ENCODE data around the gene COL6A2.
A peak's percentile ranks its signal among the peaks of the same experiment; 100 is the strongest.

The COL6A2 gene

GRCh38 chr21:46092811-46093667 lies 4.9 kb upstream of the COL6A2 start:
- no peaks in the 10 kb centered on the region for H3K9me3 ChIP-seq (ENCODE audit: low read length)
- H3K4me3 ChIP-seq (ENCODE audit: low read depth in 1 of 2, low read length in 2 of 2), result no peak overlapping the region
- no peaks in the 10 kb centered on the region for H3K36me3 ChIP-seq (ENCODE audit: insufficient read depth, low read length)
- peak overlapping the region; percentile 12 for H3K9ac ChIP-seq (ENCODE audit: low read length)
- H3K27me3 ChIP-seq (ENCODE audit: control insufficient read depth in 1 of 2, insufficient read depth in 2 of 2, low read length in 2 of 2), result no peaks in the 10 kb centered on the region
- peak overlapping the region; percentile 93 for H3K27ac ChIP-seq (ENCODE audit: low read depth, low read length)
- H3K4me1 ChIP-seq (ENCODE audit: insufficient read depth, low read length), result peaks cover 65% of the 10 kb centered on the region

- peak overlapping the region; percentile 93 for H3K27ac ChIP-seq (ENCODE audit: low read depth, low read length)
- peak overlapping the region; percentile 12 for H3K9ac ChIP-seq (ENCODE audit: low read length)
Observed at GRCh38 chr21:46093668-46094400, 4.1 kb upstream of the COL6A2 start.

DNA sequence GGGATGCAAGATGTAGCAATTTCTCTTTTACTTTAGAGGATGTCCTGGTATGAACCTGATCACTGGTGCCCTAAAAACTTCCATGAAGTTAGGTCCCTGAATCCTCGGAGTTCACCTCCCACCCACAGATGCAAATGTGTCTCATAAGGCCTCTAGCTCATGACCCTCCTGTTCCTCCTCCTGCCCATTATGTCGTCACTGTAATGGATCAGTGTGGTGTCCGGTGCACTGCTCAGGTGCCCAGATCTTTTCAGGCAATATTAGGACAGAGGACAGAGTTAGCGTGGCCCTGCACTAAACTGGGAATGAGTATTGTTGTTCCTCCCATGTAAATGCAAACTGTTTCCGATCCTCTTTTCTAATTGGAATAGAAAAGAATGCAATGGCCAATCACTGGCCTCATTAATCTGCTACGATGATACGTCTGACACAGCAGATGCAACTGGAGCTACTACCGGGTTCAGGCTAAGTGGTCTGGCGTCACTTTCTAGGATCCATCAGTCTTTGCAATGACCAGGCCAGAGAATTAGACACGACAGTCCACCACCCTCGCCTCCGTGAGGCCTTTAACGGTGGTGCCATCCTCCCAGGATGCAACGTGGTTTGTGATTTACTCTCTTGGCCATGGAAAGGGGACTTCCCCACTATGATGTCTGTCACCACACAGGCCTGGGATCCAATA lies 3.4 kb upstream of the COL6A2 start:
- Histone ChIP-seq H3K27ac (ENCODE audit: low read depth, low read length) (peak overlapping the region; percentile 93), H3K4me1 (ENCODE audit: insufficient read depth, low read length) (peaks cover 61% of the 10 kb centered on the region), H3K9me3 (ENCODE audit: low read length) (no peaks in the 10 kb centered on the region), H3K27me3 (ENCODE audit: control insufficient read depth in 1 of 2, insufficient read depth in 2 of 2, low read length in 2 of 2) (no peaks in the 10 kb centered on the region), H3K36me3 (ENCODE audit: insufficient read depth, low read length) (no peaks in the 10 kb centered on the region), H3K9ac (ENCODE audit: low read length) (peak overlapping the region; percentile 13), H3K4me3 (ENCODE audit: low read depth in 1 of 2, low read length in 2 of 2) (no peak overlapping the region)

More at GRCh38 chr21:46093668-46094400, 4.1 kb upstream of the COL6A2 start:
- Histone ChIP-seq H3K27me3 (ENCODE audit: control insufficient read depth in 1 of 2, insufficient read depth in 2 of 2, low read length in 2 of 2) (no peaks in the 10 kb centered on the region), H3K4me1 (ENCODE audit: insufficient read depth, low read length) (peaks cover 65% of the 10 kb centered on the region), H3K36me3 (ENCODE audit: insufficient read depth, low read length) (no peaks in the 10 kb centered on the region), H3K4me3 (ENCODE audit: low read depth in 1 of 2, low read length in 2 of 2) (peak overlapping the region in 1 of 2 donors; percentile 8), H3K9me3 (ENCODE audit: low read length) (no peaks in the 10 kb centered on the region)

- Histone ChIP-seq H3K9me3 (ENCODE audit: low read length) (no peaks in the 10 kb centered on the region), H3K36me3 (ENCODE audit: insufficient read depth, low read length) (no peaks in the 10 kb centered on the region), H3K27ac (ENCODE audit: low read depth, low read length) (peak overlapping the region; percentile 93), H3K9ac (ENCODE audit: low read length) (peak overlapping the region; percentile 13), H3K4me3 (ENCODE audit: low read depth in 1 of 2, low read length in 2 of 2) (no peak overlapping the region), H3K27me3 (ENCODE audit: control insufficient read depth in 1 of 2, insufficient read depth in 2 of 2, low read length in 2 of 2) (no peaks in the 10 kb centered on the region), H3K4me1 (ENCODE audit: insufficient read depth, low read length) (peaks cover 60% of the 10 kb centered on the region)
Observed at GRCh38 chr21:46095083-46095719, 2.7 kb upstream of the COL6A2 start.

- peak overlapping the region; percentile 93 for H3K27ac ChIP-seq (ENCODE audit: low read depth, low read length)
- no peaks in the 10 kb centered on the region for H3K27me3 ChIP-seq (ENCODE audit: control insufficient read depth in 1 of 2, insufficient read depth in 2 of 2, low read length in 2 of 2)
- H3K9me3 ChIP-seq (ENCODE audit: low read length), result no peaks in the 10 kb centered on the region
Observed at GRCh38 chr21:46095814-46096595, 1.9 kb upstream of the COL6A2 start.

DNA sequence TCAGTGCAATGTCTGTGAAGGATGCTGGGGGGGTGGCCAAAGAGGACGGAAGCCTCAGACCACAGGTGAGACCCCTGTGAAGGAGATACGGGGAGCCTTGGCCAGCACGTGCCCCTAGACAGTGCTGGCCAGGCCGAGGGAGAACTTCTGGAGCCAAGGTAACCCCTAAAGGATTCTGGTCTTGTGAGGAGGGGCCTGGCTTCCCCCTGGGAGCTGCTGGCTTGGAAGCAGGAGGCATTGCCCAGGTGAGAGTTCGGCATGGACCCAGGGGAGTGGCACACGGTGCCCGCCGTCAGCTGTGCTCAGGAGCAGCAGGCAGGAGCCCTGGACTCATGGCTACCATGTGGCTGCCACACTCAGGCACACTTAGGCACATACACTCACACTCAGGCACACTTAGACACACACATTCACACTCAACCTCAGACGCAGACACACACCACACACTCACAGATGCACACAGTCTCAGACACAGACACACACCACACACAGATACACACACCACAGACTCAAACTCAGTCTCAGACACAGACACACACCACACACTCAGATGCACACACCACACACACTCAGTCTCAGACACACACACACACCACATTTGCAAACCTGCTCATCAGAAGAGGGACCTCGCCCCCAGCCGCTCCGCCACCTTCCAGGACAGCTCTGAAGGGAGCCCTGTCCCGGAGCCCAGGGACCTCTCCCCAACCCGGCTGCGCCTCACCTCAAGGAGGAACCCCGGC lies 1.1 kb upstream of the COL6A2 start:
- H3K36me3 ChIP-seq (ENCODE audit: insufficient read depth, low read length), result peaks cover 3% of the 10 kb centered on the region
- H3K4me1 ChIP-seq (ENCODE audit: insufficient read depth, low read length), result peaks cover 67% of the 10 kb centered on the region
- H3K9ac ChIP-seq (ENCODE audit: low read length), result peak overlapping the region; percentile 78
- peak overlapping the region; percentile 42 to 64 for H3K4me3 ChIP-seq (ENCODE audit: low read depth in 1 of 2, low read length in 2 of 2)
- H3K27me3 ChIP-seq (ENCODE audit: control insufficient read depth in 1 of 2, insufficient read depth in 2 of 2, low read length in 2 of 2), result no peaks in the 10 kb centered on the region
- H3K9me3 ChIP-seq (ENCODE audit: low read length), result no peaks in the 10 kb centered on the region
- H3K27ac ChIP-seq (ENCODE audit: low read depth, low read length), result peak overlapping the region; percentile 93

More at GRCh38 chr21:46095814-46096595, 1.9 kb upstream of the COL6A2 start:
- Histone ChIP-seq H3K9ac (ENCODE audit: low read length) (no peak overlapping the region), H3K4me1 (ENCODE audit: insufficient read depth, low read length) (peaks cover 67% of the 10 kb centered on the region), H3K4me3 (ENCODE audit: low read depth in 1 of 2, low read length in 2 of 2) (peak overlapping the region in 1 of 2 donors; percentile 64), H3K36me3 (ENCODE audit: insufficient read depth, low read length) (no peaks in the 10 kb centered on the region)

- H3K4me3 ChIP-seq (ENCODE audit: low read depth in 1 of 2, low read length in 2 of 2), result peak overlapping the region; percentile 76 to 78
- H3K9me3 ChIP-seq (ENCODE audit: low read length), result no peaks in the 10 kb centered on the region
- no peaks in the 10 kb centered on the region for H3K27me3 ChIP-seq (ENCODE audit: control insufficient read depth in 1 of 2, insufficient read depth in 2 of 2, low read length in 2 of 2)
- H3K36me3 ChIP-seq (ENCODE audit: insufficient read depth, low read length), result peaks cover 4% of the 10 kb centered on the region
- peaks cover 51% of the 10 kb centered on the region for H3K4me1 ChIP-seq (ENCODE audit: insufficient read depth, low read length)
- peak overlapping the region; percentile 71 for H3K9ac ChIP-seq (ENCODE audit: low read length)
- peak overlapping the region; percentile 91 for H3K27ac ChIP-seq (ENCODE audit: low read depth, low read length)
Observed at GRCh38 chr21:46098303-46099141, 610 bp downstream of the COL6A2 start.

DNA sequence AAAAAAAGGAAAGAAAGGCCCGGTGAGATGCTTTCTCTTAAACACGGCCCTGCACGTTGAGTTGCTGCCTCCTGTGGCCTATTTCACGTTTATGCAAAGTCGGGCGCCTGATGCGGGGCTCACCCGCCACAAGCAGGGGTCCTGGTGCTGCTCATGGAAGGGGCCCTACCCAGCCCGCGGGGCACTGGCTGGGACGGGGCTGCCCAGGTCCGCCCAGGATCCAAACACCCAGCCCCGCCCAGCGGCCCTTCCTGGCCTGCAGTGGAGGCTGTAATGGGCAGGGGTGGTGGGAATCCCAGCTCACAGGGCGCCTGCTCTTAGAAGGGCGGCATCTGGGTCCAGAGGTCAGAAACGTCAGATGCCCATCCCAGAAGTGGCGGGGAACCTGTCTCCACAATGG lies 1.6 kb downstream of the COL6A2 start:
- Histone ChIP-seq H3K36me3 (ENCODE audit: insufficient read depth, low read length) (peaks cover 8% of the 10 kb centered on the region), H3K4me3 (ENCODE audit: low read depth in 1 of 2, low read length in 2 of 2) (peak overlapping the region; percentile 47 to 76), H3K27me3 (ENCODE audit: control insufficient read depth in 1 of 2, insufficient read depth in 2 of 2, low read length in 2 of 2) (no peaks in the 10 kb centered on the region), H3K4me1 (ENCODE audit: insufficient read depth, low read length) (peaks cover 42% of the 10 kb centered on the region), H3K27ac (ENCODE audit: low read depth, low read length) (peak overlapping the region; percentile 50), H3K9me3 (ENCODE audit: low read length) (no peaks in the 10 kb centered on the region), H3K9ac (ENCODE audit: low read length) (peak overlapping the region; percentile 71)

DNA sequence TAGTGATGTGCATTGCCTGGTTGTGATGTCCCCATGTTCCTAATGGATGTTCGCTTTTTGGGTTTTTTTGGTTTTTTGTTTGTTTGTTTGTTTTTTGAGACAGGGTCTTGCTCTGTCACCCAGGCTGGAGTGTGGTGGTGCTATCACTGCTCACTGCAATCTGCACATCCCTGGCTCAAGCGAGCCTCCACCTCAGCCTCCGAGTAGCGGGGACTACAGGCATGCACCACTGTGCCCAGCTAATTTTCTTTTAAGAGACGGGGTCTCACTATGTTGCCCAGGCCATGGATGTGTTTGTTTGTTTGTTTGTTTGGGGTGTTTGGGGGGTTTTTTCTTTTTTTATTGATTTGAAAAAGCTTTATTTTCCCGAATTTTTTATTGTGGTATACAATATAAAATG lies 2.1 kb downstream of the COL6A2 start:
- Histone ChIP-seq H3K4me3 (ENCODE audit: low read depth in 1 of 2, low read length in 2 of 2) (peak overlapping the region in 1 of 2 donors; percentile 76), H3K4me1 (ENCODE audit: insufficient read depth, low read length) (peaks cover 36% of the 10 kb centered on the region), H3K9me3 (ENCODE audit: low read length) (no peaks in the 10 kb centered on the region), H3K36me3 (ENCODE audit: insufficient read depth, low read length) (peaks cover 8% of the 10 kb centered on the region), H3K27me3 (ENCODE audit: control insufficient read depth in 1 of 2, insufficient read depth in 2 of 2, low read length in 2 of 2) (no peaks in the 10 kb centered on the region), H3K9ac (ENCODE audit: low read length) (peak overlapping the region; percentile 71), H3K27ac (ENCODE audit: low read depth, low read length) (peak overlapping the region; percentile 50)

Measured in muscle layer of colon (tissue), 2 donors.